H1 (cell line): ENCODE results near the gene PTF1A. TPM values are rescaled to one million over a fixed set of nuclear protein-coding genes. Genes with fewer than 3 reads are reported as not detected.

ENCODE experiments used
- CTCF ChIA-PET: fragments of 300-600 bp; sonication (Branson Sonifier 250); formaldehyde crosslinking; loops from one replicate; lab custom pipeline; 2021; ENCODE audit not compliant: partially characterized antibody; lab: Charles Lee
- POLR2A ChIA-PET: fragments of 300-600 bp; sonication (Branson Sonifier 250); formaldehyde crosslinking; loops from one replicate; lab custom pipeline; 2021; ENCODE audit warnings: inconsistent platforms; ENCODE audit not compliant: partially characterized antibody; lab: Charles Lee
- DNase-seq, 2 experiments: peaks; one replicate each; pipeline versions ENCODE4 v3.0.0 to v3.0.0-alpha.2; 2010 to 2022; ENCODE audit warnings: low spot score in 2 of 2, low read depth in 1 of 2, mixed read lengths in 1 of 2
- FAIRE-seq: peaks from 2 replicates; lab custom pipeline; 2011; peaks lifted over from hg19 to GRCh38; lab: Jason Lieb, UNC
- H2AFZ ChIP-seq: 2 replicates; pipeline ENCODE4 v1.8.1; 2012; ENCODE audit warnings: low read length, inconsistent platforms
- H2AK5ac ChIP-seq: 2 replicates; pipeline ENCODE4 v1.6.1; 2013; ENCODE audit warnings: low read depth, low read length
- H2BK120ac ChIP-seq: replicated peaks from 2 replicates; pipeline ENCODE3; 2013; ENCODE audit warnings: low read depth, low read length, inconsistent platforms
- H2BK12ac ChIP-seq: 2 replicates; pipeline ENCODE4 v1.6.1; 2013; ENCODE audit warnings: low read depth, low read length
- H2BK15ac ChIP-seq: 2 replicates; pipeline ENCODE4 v1.6.1; 2013; ENCODE audit warnings: low read length
- H2BK20ac ChIP-seq: 2 replicates; pipeline ENCODE4 v1.6.1; 2013; ENCODE audit warnings: low read length
- H2BK5ac ChIP-seq: 2 replicates; pipeline ENCODE4 v1.6.1; 2013; ENCODE audit warnings: low read depth, low read length
- H3K14ac ChIP-seq: 2 replicates; pipeline ENCODE4 v1.6.1; 2013; ENCODE audit warnings: inconsistent platforms; ENCODE audit not compliant: insufficient read length
- H3K18ac ChIP-seq: 2 replicates; pipeline ENCODE4 v1.6.1; 2013; ENCODE audit warnings: low read length; ENCODE audit errors: extremely low read depth
- H3K23ac ChIP-seq: 2 replicates; pipeline ENCODE4 v1.6.1; 2013; ENCODE audit warnings: inconsistent platforms; ENCODE audit not compliant: insufficient read length
- H3K23me2 ChIP-seq: 2 replicates; pipeline ENCODE4 v1.6.1; 2013; ENCODE audit warnings: low read depth, low read length
- H3K27ac ChIP-seq: 2 replicates; pipeline ENCODE4 v1.6.1; 2011; ENCODE audit warnings: low read depth, low read length, inconsistent platforms
- H3K27me3 ChIP-seq, 4 experiments: replicated peaks in 1 of 4; 1 replicate in 1 of 4; 2 replicates in 3 of 4; pipeline versions ENCODE4 v1.6.1 to v1.8.1; 2011 to 2013; ENCODE audit warnings: low read length in 3 of 4, mild to moderate bottlenecking in 3 of 4, inconsistent platforms in 2 of 4, mixed read lengths in 2 of 4, moderate library complexity in 1 of 4; ENCODE audit not compliant: control insufficient read depth in 3 of 4, insufficient read depth in 3 of 4; ENCODE audit errors: extremely low read depth in 1 of 4
- H3K36me3 ChIP-seq, 4 experiments: 2 replicates each; pipeline versions ENCODE4 v1.6.1 to v1.8.1; 2011 to 2013; ENCODE audit warnings: mild to moderate bottlenecking in 4 of 4, low read length in 3 of 4, moderate library complexity in 2 of 4, control low read depth in 1 of 4, inconsistent platforms in 1 of 4; ENCODE audit not compliant: insufficient read depth in 4 of 4, control insufficient read depth in 2 of 4
- H3K4ac ChIP-seq: replicated peaks from 2 replicates; pipeline ENCODE3; 2013; ENCODE audit warnings: low read length, low read depth, mixed read lengths, inconsistent platforms; ENCODE audit not compliant: insufficient read length
- H3K4me1 ChIP-seq, 4 experiments: replicated peaks in 1 of 4; 1 replicate in 1 of 4; 2 replicates in 3 of 4; pipeline versions ENCODE4 v1.6.1 to v1.8.1; 2011 to 2013; ENCODE audit warnings: low read length in 3 of 4, inconsistent platforms in 2 of 4, mixed read lengths in 1 of 4; ENCODE audit not compliant: insufficient read depth in 4 of 4, control insufficient read depth in 3 of 4
- H3K4me2 ChIP-seq, 2 experiments: 2 replicates each; pipeline versions ENCODE4 v1.6.1 to v1.8.1; 2011 to 2013; ENCODE audit warnings: low read depth in 2 of 2, low read length in 2 of 2, control low read depth in 1 of 2, inconsistent platforms in 1 of 2, mild to moderate bottlenecking in 1 of 2; ENCODE audit not compliant: insufficient read depth in 1 of 2
- H3K4me3 ChIP-seq, 4 experiments: fragments of 200-600, 300-600 bp in 1 of 4; sonication (generic), shearing (Covaris generic), sonication (Bioruptor Twin) in 1 of 4; 2 replicates each; pipeline versions ENCODE4 v1.5.1 to v1.8.1; 2011 to 2016; ENCODE audit warnings: low read length in 4 of 4, low read depth in 3 of 4, control low read depth in 2 of 4, inconsistent platforms in 2 of 4, mild to moderate bottlenecking in 2 of 4, mixed read lengths in 1 of 4, moderate library complexity in 1 of 4; ENCODE audit not compliant: insufficient read depth in 2 of 4; ENCODE audit errors: extremely low read depth in 1 of 4
- H3K56ac ChIP-seq: replicated peaks from 2 replicates; pipeline ENCODE3; 2013; ENCODE audit warnings: low read depth, mild to moderate bottlenecking, mixed read lengths, low read length, inconsistent platforms; ENCODE audit not compliant: insufficient read length
- H3K79me1 ChIP-seq: 2 replicates; pipeline ENCODE4 v1.6.1; 2013; ENCODE audit warnings: low read depth, low read length, control low read depth
- H3K79me2 ChIP-seq, 2 experiments: 2 replicates each; pipeline versions ENCODE4 v1.6.1 to v1.8.1; 2012 to 2013; ENCODE audit warnings: low read length in 2 of 2, mild to moderate bottlenecking in 2 of 2, inconsistent platforms in 1 of 2; ENCODE audit not compliant: insufficient read depth in 2 of 2, control insufficient read depth in 1 of 2
- H3K9ac ChIP-seq, 4 experiments: replicated peaks in 1 of 4; 1 replicate in 1 of 4; 2 replicates in 3 of 4; pipeline versions ENCODE4 v1.6.1 to v1.8.1; 2011 to 2013; ENCODE audit warnings: low read depth in 3 of 4, low read length in 3 of 4, control low read depth in 2 of 4, mild to moderate bottlenecking in 2 of 4, moderate library complexity in 2 of 4, inconsistent platforms in 1 of 4; ENCODE audit errors: extremely low read depth in 1 of 4
- H3K9me3 ChIP-seq, 2 experiments: 2 replicates each; pipeline versions ENCODE4 v1.6.1 to v1.8.1; 2012 to 2013; ENCODE audit warnings: mild to moderate bottlenecking in 2 of 2, moderate library complexity in 2 of 2, control low read depth in 1 of 2, inconsistent platforms in 1 of 2, low read depth in 1 of 2, low read length in 1 of 2, mixed read lengths in 1 of 2; ENCODE audit not compliant: insufficient read depth in 2 of 2
- H4K20me1 ChIP-seq, 2 experiments: replicated peaks in 1 of 2; 2 replicates each; pipeline versions ENCODE3 to v1.8.1; 2011 to 2013; ENCODE audit warnings: inconsistent platforms in 2 of 2, low read length in 2 of 2, mild to moderate bottlenecking in 1 of 2; ENCODE audit not compliant: insufficient read depth in 2 of 2, control insufficient read depth in 1 of 2
- H4K5ac ChIP-seq: 2 replicates; pipeline ENCODE4 v1.6.1; 2013; ENCODE audit warnings: low read length, low read depth, mixed read lengths, inconsistent platforms; ENCODE audit not compliant: insufficient read length
- H4K8ac ChIP-seq: 2 replicates; pipeline ENCODE4 v1.8.0; 2013; ENCODE audit warnings: mild to moderate bottlenecking, moderate library complexity, low read length, inconsistent platforms; ENCODE audit not compliant: insufficient read depth; ENCODE audit errors: extremely low read depth
- H4K91ac ChIP-seq: replicated peaks from 2 replicates; pipeline ENCODE3; 2013; ENCODE audit warnings: low read length, mixed read lengths, inconsistent platforms; ENCODE audit not compliant: insufficient read length
- BRCA1 ChIP-seq: IDR thresholded peaks from 2 replicates; pipeline ENCODE4 v1.6.1; 2012; ENCODE audit warnings: low read depth, low read length, improper control_type of control experiment
- CBX8 ChIP-seq: fragments of 300-800, 300-1000 bp; sonication (generic); IDR thresholded peaks from 2 replicates; pipeline ENCODE4 v1.7.1; 2016; ENCODE audit warnings: low read depth, low read length, borderline replicate concordance
- CTBP2 ChIP-seq: IDR thresholded peaks from 2 replicates; pipeline ENCODE4 v1.7.0; 2011; ENCODE audit warnings: borderline replicate concordance, mild to moderate bottlenecking, moderate library complexity, mixed read lengths, low read length; ENCODE audit not compliant: insufficient read depth, insufficient read length
- HDAC2 ChIP-seq, 2 experiments: fragments of 300-600 bp in 1 of 2; sonication (generic) in 1 of 2; IDR thresholded peaks; 2 replicates each; pipeline ENCODE4 v1.6.1; 2011 to 2012; ENCODE audit warnings: low read depth in 2 of 2, low read length in 2 of 2, mild to moderate bottlenecking in 2 of 2, moderate library complexity in 2 of 2, borderline replicate concordance in 1 of 2, inconsistent platforms in 1 of 2
- HDAC6 ChIP-seq: IDR thresholded peaks from one replicate; pipeline ENCODE4 v1.7.1; 2012; ENCODE audit warnings: low read depth, mild to moderate bottlenecking, inconsistent platforms, low read length, moderate library complexity
- JUN ChIP-seq: IDR thresholded peaks from 2 replicates; pipeline ENCODE4 v1.6.1; 2011; ENCODE audit warnings: low read depth, mild to moderate bottlenecking, improper control_type of control experiment, low read length
- KDM1A ChIP-seq: fragments of 200-600, 300-600 bp; sonication (generic); IDR thresholded peaks from 2 replicates; pipeline ENCODE4 v1.7.1; 2016; ENCODE audit warnings: mild to moderate bottlenecking, low read length, borderline replicate concordance
- POLR2AphosphoS5 ChIP-seq: IDR thresholded peaks from 2 replicates; pipeline ENCODE4 v1.6.1; 2011; ENCODE audit warnings: low read depth, low read length
- POU5F1 ChIP-seq: IDR thresholded peaks from 2 replicates; pipeline ENCODE4 v1.6.1; 2011; ENCODE audit warnings: low read depth, mild to moderate bottlenecking, low read length, moderate library complexity
- SIN3A ChIP-seq, 2 experiments: IDR thresholded peaks in 1 of 2; conservative IDR thresholded peaks in 1 of 2; 2 replicates each; pipeline ENCODE4 v1.6.1; 2011 to 2012; ENCODE audit warnings: low read length in 2 of 2, improper control_type of control experiment in 1 of 2, low read depth in 1 of 2, mild to moderate bottlenecking in 1 of 2
- SIX5 ChIP-seq: IDR thresholded peaks from 2 replicates; pipeline ENCODE4 v1.6.1; 2011; ENCODE audit warnings: mild to moderate bottlenecking, low read depth, low read length
- SUZ12 ChIP-seq: fragments of 200-600 bp; sonication (generic); IDR thresholded peaks from 2 replicates; pipeline ENCODE4 v1.6.1; 2012; ENCODE audit warnings: mild to moderate bottlenecking, inconsistent platforms, low read length, moderate library complexity, mixed read lengths
- TEAD4 ChIP-seq: IDR thresholded peaks from 2 replicates; pipeline ENCODE4 v1.6.1; 2012; ENCODE audit warnings: low read depth, low read length, inconsistent platforms, mixed read lengths
- WGBS, 2 experiments: shearing (Covaris generic) in 1 of 2; methylation state at CpG; one replicate each; pipeline versions ENCODE4 v1.1.6 to v1.1.7; 2013 to 2015; ENCODE audit warnings: low lambda C conversion rate in 2 of 2, mixed read lengths in 2 of 2, inconsistent platforms in 1 of 2, low coverage in 1 of 2, missing lambda C conversion rate in 1 of 2; ENCODE audit not compliant: insufficient replicate concordance in 2 of 2, insufficient coverage in 1 of 2, insufficient read length in 1 of 2; ENCODE audit errors: extremely low coverage in 1 of 2, missing lambda C conversion rate in 1 of 2; 5-methylcytosine and 5-hydroxymethylcytosine counted together
- polyA plus RNA-seq, 7 experiments: library from polyadenylated mRNA; depleted of rRNA in 3 of 7; stranded (reverse) in 5 of 7; unstranded in 2 of 7; fragments of >200 nt in 5 of 7; fragments of 200-250 nt in 2 of 7; gene quantifications; 1 replicate in 5 of 7; 2 replicates in 1 of 7; 4 replicates in 1 of 7; pipeline versions ENCODE4 v1.2.1 to v1.2.3, GENCODE V29; 2011 to 2013; ENCODE audit warnings: missing spikeins in 2 of 7, mixed read lengths in 2 of 7
- total RNA-seq: library from RNA; stranded (reverse); fragmentation: NEBNext Ultra II Directional; extraction: Animal tissue kit (Norgen Biotek cat#: 25700); gene quantifications from 2 replicates; pipeline ENCODE4 v1.2.1, GENCODE V29; 2021

Gene PTF1A
- total and polyA plus RNA-seq, 2 of the 8 experiments (the other 6 are each of a cell fraction or from before 2014, with no cell fraction given): not detected

DNA sequence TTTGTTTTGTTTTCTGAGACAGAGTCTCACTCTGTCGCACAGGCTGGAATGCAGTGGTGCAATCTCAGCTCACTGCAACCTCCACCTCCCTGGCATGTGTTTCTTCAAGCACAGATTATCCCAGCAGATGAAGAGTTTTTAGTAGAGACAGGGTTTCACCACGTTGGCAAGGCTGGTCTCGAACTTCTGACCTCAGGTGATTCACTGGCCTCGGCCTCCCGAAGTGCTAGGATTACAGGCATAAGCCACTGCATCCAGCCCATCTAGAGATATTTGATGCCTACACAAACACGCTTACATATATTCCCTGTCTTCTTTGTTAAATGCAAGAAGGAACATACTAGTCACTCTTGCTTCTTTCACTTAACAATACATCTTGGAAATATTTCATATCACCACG is 5.9 kb upstream of the PTF1A start:
- no peaks in the 10 kb centered on the region for H3K79me1 ChIP-seq
- H3K27ac ChIP-seq: no peak overlapping the region
- H2BK15ac ChIP-seq: no peak overlapping the region
- no peak for FAIRE-seq
- H3K4me1 ChIP-seq: peaks cover 0 to 14% (median 5%) of the 10 kb centered on the region in 4 experiments; a peak in 5 of 7 replicates
- H2AK5ac ChIP-seq: no peak overlapping the region
- H3K14ac ChIP-seq: no peak overlapping the region
- 70% methylated on average over 7 of the region's 7 CpGs; no CpG with 5 or more reads in 1 of the 2 experiments for WGBS, 2 experiments
- H3K18ac ChIP-seq: no peak overlapping the region
- no peak overlapping the region for H3K9ac ChIP-seq
- H3K56ac ChIP-seq: no peak overlapping the region
- ChIA-PET CTCF (interaction anchor here (0.6 to 3.2 kb wide), 9 partner anchors 10 to 108 kb away, joined by 3 to 10 read pairs (median 3); no protein-coding TSS in a partner anchor), POLR2A (interaction anchor here (0.9 kb wide), 1 partner anchor 12 kb away, joined by 3 read pairs; no protein-coding TSS in a partner anchor)
- H4K5ac ChIP-seq: no peak overlapping the region
- H2AFZ ChIP-seq: no peak overlapping the region
- no peak overlapping the region for H3K23ac ChIP-seq
- no peak overlapping the region for H2BK20ac ChIP-seq
- no peaks in the 10 kb centered on the region for H3K79me2 ChIP-seq
- peaks cover 40 to 73% (median 64%) of the 10 kb centered on the region in 4 experiments for H3K27me3 ChIP-seq
- no peak overlapping the region for H4K8ac ChIP-seq
- H3K9me3 ChIP-seq: no peaks in the 10 kb centered on the region
- no peak overlapping the region for H3K4ac ChIP-seq
- no peak overlapping the region for H4K91ac ChIP-seq
- no peak overlapping the region; a peak in 1 of 4 replicates for H3K4me2 ChIP-seq
- no peak overlapping the region for H2BK12ac ChIP-seq
- H4K20me1 ChIP-seq: peaks cover 3 to 13% of the 10 kb centered on the region in 2 experiments
- no peak overlapping the region for H2BK5ac ChIP-seq
- DNase-seq: no peak
- no peaks in the 10 kb centered on the region; the same call in 1 of the 2 replicates for H3K23me2 ChIP-seq
- no peaks in the 10 kb centered on the region for H3K36me3 ChIP-seq
- no peak overlapping the region for H2BK120ac ChIP-seq
- H3K4me3 ChIP-seq: no peak overlapping the region
- no peak for TF ChIP-seq CBX8
- no peak for TF ChIP-seq POU5F1
- no peak for TF ChIP-seq HDAC2 (IDR thresholded peaks at IDR 0.05; ENCODE audit: borderline replicate concordance in 1 of 2, low read depth in 2 of 2, low read length in 2 of 2)
- TF ChIP-seq JUN: no peak
- no peak for TF ChIP-seq SUZ12
- TF ChIP-seq BRCA1: no peak
- no peak for TF ChIP-seq HDAC6
- TF ChIP-seq POLR2AphosphoS5: no peak
- TF ChIP-seq CTBP2: no peak
- no peak for TF ChIP-seq SIX5
- no peak for TF ChIP-seq KDM1A
- TF ChIP-seq SIN3A (conservative IDR thresholded peaks at IDR 0.05 in 1 of 2, IDR thresholded peaks at IDR 0.05 in 1 of 2; ENCODE audit: low read depth in 1 of 2, low read length in 2 of 2): no peak
- TF ChIP-seq TEAD4: no peak
